K562 (cell line): ENCODE measurements around the gene AZU1. TPM values are rescaled to one million over a fixed set of nuclear protein-coding genes. Genes with fewer than 3 reads are reported as not detected.

Source experiments
- ARID3A ChIP-seq: IDR thresholded peaks from 2 replicates; pipeline ENCODE4 v1.6.1; 2012; ENCODE audit warnings: low read depth, low read length, improper control_type of control experiment, borderline replicate concordance
- ARID4B ChIP-seq: sonication (generic); formaldehyde crosslinking; IDR thresholded peaks from 2 replicates; pipeline ENCODE4 v1.8.0; 2022; ENCODE audit warnings: mild to moderate bottlenecking, missing genetic modification reagents
- BRCA1 ChIP-seq, 2 experiments: fragments of 450-650 bp in 1 of 2; sonication (generic) in 1 of 2; formaldehyde crosslinking in 1 of 2; IDR thresholded peaks; 2 replicates each; pipeline versions ENCODE4 v1.5.0 to v1.6.1; 2017 to 2020; ENCODE audit warnings: mild to moderate bottlenecking in 1 of 2, missing genetic modification reagents in 1 of 2
- DEAF1 ChIP-seq: fragments of 450-650 bp; formaldehyde crosslinking; IDR thresholded peaks from 2 replicates; pipeline ENCODE4 v1.4.0; 2020; ENCODE audit warnings: mild to moderate bottlenecking, moderate library complexity
- GTF2F1 ChIP-seq: IDR thresholded peaks from 2 replicates; pipeline ENCODE4 v1.6.1; 2011; ENCODE audit warnings: low read depth, low read length, improper control_type of control experiment
- IFI16 ChIP-seq: fragments of 250-450 bp; sonication (Bioruptor Pico); IDR thresholded peaks from 2 replicates; pipeline ENCODE4 v2.1.2; 2022; ENCODE audit warnings: mild to moderate bottlenecking, inconsistent platforms
- MECOM ChIP-seq: fragments of 250-450 bp; sonication (Bioruptor Pico); IDR thresholded peaks from 2 replicates; pipeline ENCODE4 v1.8.0; 2022; ENCODE audit warnings: inconsistent platforms
- TFAP4 ChIP-seq: sonication (generic); formaldehyde crosslinking; IDR thresholded peaks from 2 replicates; pipeline ENCODE4 v1.8.0; 2022; ENCODE audit warnings: missing genetic modification reagents, mild to moderate bottlenecking, moderate library complexity, borderline replicate concordance
- ZKSCAN1 ChIP-seq: fragments of 150-350 bp; IDR thresholded peaks from 2 replicates; pipeline ENCODE4 v1.6.1; 2016; ENCODE audit warnings: low read depth, low read length
- ZNF124 ChIP-seq: sonication (generic); formaldehyde crosslinking; IDR thresholded peaks from 2 replicates; pipeline ENCODE4 v1.8.1; 2022; ENCODE audit warnings: missing genetic modification reagents
- ZNF274 ChIP-seq: IDR thresholded peaks from 2 replicates; pipeline ENCODE4 v1.6.1; 2011; ENCODE audit warnings: low read depth, mild to moderate bottlenecking, low read length, moderate library complexity, borderline replicate concordance
- ZNF277 ChIP-seq: fragments of 250-450 bp; sonication (Bioruptor Pico); IDR thresholded peaks from 2 replicates; pipeline ENCODE4 v1.8.0; 2022; ENCODE audit warnings: inconsistent platforms, mild to moderate bottlenecking, moderate library complexity, borderline replicate concordance
- ZNF280A ChIP-seq: fragments of 450-650 bp; IDR thresholded peaks from 2 replicates; pipeline ENCODE4 v1.6.1; 2018; ENCODE audit warnings: mild to moderate bottlenecking, low read depth; ENCODE audit not compliant: partially characterized antibody
- ZSCAN32 ChIP-seq: fragments of 450-650 bp; formaldehyde crosslinking; IDR thresholded peaks from 2 replicates; pipeline ENCODE4 v1.4.0; 2020; ENCODE audit warnings: mild to moderate bottlenecking, moderate library complexity
- polyA plus RNA-seq, 8 experiments: library from polyadenylated mRNA; depleted of rRNA in 4 of 8; stranded (reverse) in 5 of 8; unstranded in 3 of 8; fragments of >200 nt; fragmentation: Nextera tagmentation in 2 of 8; fragmentation: Illumina TruSeq in 1 of 8; extraction: Ambion mirVana in 2 of 8; extraction: Trizol in 1 of 8; gene quantifications; 2 replicates each; pipeline versions ENCODE4 v1.2.1 to v1.2.3, GENCODE V29; 2011 to 2014; ENCODE audit warnings: inconsistent platforms in 1 of 8, missing spikeins in 1 of 8
- total RNA-seq, 7 experiments: library from RNA; depleted of rRNA in 6 of 7; stranded (reverse); fragments of >200 nt in 6 of 7; fragmentation: Illumina TruSeq in 2 of 7; extraction: Trizol in 2 of 7; gene quantifications; 2 replicates each; pipeline versions ENCODE4 v1.2.1 to v1.2.3, GENCODE V29; 2011 to 2021; ENCODE audit warnings: low replicate concordance in 1 of 7

Gene AZU1
- total and polyA plus RNA-seq, 9 of the 15 experiments (the other 6 are each of a cell fraction or from before 2014, with no cell fraction given) = 0.29 to 1.9 (median 0.59) TPM; not detected in 3

GRCh38 chr19:796692-797527 is 30.7 kb upstream of the AZU1 start, which contains the start of gene PTBP1 (continued):
- TF ChIP-seq ZNF280A (no peak), MECOM (CRISPR knock-in tag) (0 out of 2 replicates have a peak, but pooled peaks have one; percentile 18), ZKSCAN1 (no peak), ZNF124 (CRISPR knock-in tag) (no peak), ARID4B (CRISPR knock-in tag) (peak; percentile 76), ZNF277 (CRISPR knock-in tag) (no peak), ZSCAN32 (CRISPR knock-in tag) (peak; percentile 85), IFI16 (CRISPR knock-in tag) (no peak), DEAF1 (no peak), ARID3A (0 out of 2 replicates have a peak, but pooled peaks have one; percentile 35), ZNF274 (no peak), GTF2F1 (peak; percentile 70; the same call in 1 of the 2 replicates), TFAP4 (CRISPR knock-in tag) (peak; percentile 98), BRCA1 (IDR thresholded peaks at IDR 0.05) (no peak), BRCA1 (CRISPR knock-in tag; IDR thresholded peaks at IDR 0.05) (no peak)
